Suprapubic skin (tissue), 4 donors: Measurements from ENCODE around the gene TMEM236.

Experiments
- EP300 ChIP-seq: sonication (generic); formaldehyde crosslinking; IDR thresholded peaks from one replicate; pipeline ENCODE4 v1.6.1; 2017; ENCODE audit warnings: antibody characterized with exemption
- POLR2A ChIP-seq, 2 donors: fragments of 450-650 bp; IDR thresholded peaks; one replicate each; pipeline ENCODE4 v1.6.1; 2017; ENCODE audit warnings: antibody characterized with exemption in 2 of 2, mild to moderate bottlenecking in 2 of 2, moderate library complexity in 2 of 2
- POLR2AphosphoS5 ChIP-seq, 3 donors: sonication (generic); formaldehyde crosslinking; IDR thresholded peaks; one replicate each; pipeline ENCODE4 v1.6.1; 2017; ENCODE audit warnings: antibody characterized with exemption in 3 of 3
- TF ChIP-seq, protein P1 (sequence below), 2 donors: fragments of 200-600 bp in 1 of 2; fragments of 450-650 bp in 1 of 2; sonication (generic) in 1 of 2; IDR thresholded peaks; one replicate each; pipeline ENCODE4 v1.5.1; 2016 to 2019; ENCODE audit warnings: antibody characterized with exemption in 2 of 2, mild to moderate bottlenecking in 1 of 2, moderate library complexity in 1 of 2

DNA sequence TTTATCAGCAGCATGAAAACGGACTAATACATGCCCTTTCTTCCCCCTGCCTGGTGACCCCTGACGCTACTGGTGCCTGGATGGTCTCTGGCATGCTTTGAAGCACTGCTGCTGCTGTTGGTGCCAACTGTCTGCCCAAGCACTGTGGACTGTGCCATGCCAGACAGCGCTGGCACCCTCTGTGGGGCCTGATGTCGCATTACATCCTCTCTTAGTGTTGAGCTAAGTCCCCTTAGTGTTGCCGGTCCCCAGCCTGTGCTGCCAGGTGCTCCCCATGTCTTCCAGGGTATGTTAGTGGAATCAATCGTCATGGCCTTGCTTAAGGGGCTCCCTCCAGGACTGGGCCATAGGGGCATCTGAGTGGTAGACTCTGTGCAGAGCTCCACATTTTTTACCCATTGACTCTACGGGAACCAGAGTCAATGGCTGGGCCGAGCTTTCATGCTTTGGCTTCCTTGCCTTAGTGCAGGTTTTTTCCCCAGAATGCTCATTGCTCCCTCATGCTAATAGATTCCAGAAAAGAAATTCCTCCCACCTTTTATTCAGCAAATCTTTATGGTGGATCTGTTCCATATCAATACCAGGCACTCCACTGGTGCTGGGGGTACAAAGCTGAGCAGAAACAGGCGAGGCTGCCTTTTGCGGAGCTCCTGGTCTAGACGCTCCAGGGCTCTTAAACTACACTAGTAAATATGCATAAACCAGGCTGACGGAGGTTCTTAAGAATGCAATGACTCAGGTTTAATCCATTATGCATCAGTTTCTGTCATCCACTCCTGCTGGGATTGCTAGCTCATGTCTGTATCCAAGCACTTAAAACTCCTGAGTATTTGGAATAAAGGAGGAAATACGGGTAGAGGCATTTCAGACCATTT is 35.3 kb downstream of the TMEM236 start:
- TF ChIP-seq, protein P1, sequence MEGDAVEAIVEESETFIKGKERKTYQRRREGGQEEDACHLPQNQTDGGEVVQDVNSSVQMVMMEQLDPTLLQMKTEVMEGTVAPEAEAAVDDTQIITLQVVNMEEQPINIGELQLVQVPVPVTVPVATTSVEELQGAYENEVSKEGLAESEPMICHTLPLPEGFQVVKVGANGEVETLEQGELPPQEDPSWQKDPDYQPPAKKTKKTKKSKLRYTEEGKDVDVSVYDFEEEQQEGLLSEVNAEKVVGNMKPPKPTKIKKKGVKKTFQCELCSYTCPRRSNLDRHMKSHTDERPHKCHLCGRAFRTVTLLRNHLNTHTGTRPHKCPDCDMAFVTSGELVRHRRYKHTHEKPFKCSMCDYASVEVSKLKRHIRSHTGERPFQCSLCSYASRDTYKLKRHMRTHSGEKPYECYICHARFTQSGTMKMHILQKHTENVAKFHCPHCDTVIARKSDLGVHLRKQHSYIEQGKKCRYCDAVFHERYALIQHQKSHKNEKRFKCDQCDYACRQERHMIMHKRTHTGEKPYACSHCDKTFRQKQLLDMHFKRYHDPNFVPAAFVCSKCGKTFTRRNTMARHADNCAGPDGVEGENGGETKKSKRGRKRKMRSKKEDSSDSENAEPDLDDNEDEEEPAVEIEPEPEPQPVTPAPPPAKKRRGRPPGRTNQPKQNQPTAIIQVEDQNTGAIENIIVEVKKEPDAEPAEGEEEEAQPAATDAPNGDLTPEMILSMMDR (IDR thresholded peaks at IDR 0.05) = no peak
- TF ChIP-seq EP300 (no peak), POLR2A (IDR thresholded peaks at IDR 0.05) (no peak), POLR2AphosphoS5 (IDR thresholded peaks at IDR 0.05) (no peak)
